H1 (cell line): ENCODE data around the gene CLTCL1. TPM values are rescaled to one million over a fixed set of nuclear protein-coding genes. Genes with fewer than 3 reads are reported as not detected.

Experiments
- CHD2 ChIP-seq: IDR thresholded peaks from 2 replicates; pipeline ENCODE4 v1.6.1; 2012; ENCODE audit warnings: low read length, improper control_type of control experiment
- EZH2 ChIP-seq: fragments of 200-600 bp; sonication (generic); IDR thresholded peaks from 2 replicates; pipeline ENCODE4 v1.7.1; 2012; ENCODE audit warnings: low read depth, mild to moderate bottlenecking, moderate library complexity, low read length, inconsistent platforms; ENCODE audit not compliant: severe bottlenecking
- JUND ChIP-seq: IDR thresholded peaks from 2 replicates; pipeline ENCODE4 v1.6.1; 2011; ENCODE audit warnings: mild to moderate bottlenecking, improper control_type of control experiment, low read length
- KDM5A ChIP-seq: fragments of 200-600 bp; IDR thresholded peaks from 2 replicates; pipeline ENCODE4 v1.7.1; 2012; ENCODE audit warnings: mild to moderate bottlenecking, low read length, inconsistent platforms, mixed read lengths
- NRF1 ChIP-seq: IDR thresholded peaks from 2 replicates; pipeline ENCODE4 v1.6.1; 2011; ENCODE audit warnings: mild to moderate bottlenecking, low read depth, low read length, improper control_type of control experiment
- RBBP5 ChIP-seq: IDR thresholded peaks from 2 replicates; pipeline ENCODE4 v1.7.1; 2012; ENCODE audit warnings: low read depth, mild to moderate bottlenecking, inconsistent platforms, low read length, moderate library complexity, borderline replicate concordance
- RNF2 ChIP-seq: fragments of 200-900, 300-1000 bp; sonication (generic); IDR thresholded peaks from 2 replicates; pipeline ENCODE4 v1.7.1; 2016; ENCODE audit warnings: borderline replicate concordance, low read depth, mild to moderate bottlenecking, antibody characterized with exemption, low read length; ENCODE audit not compliant: poor library complexity, severe bottlenecking; ENCODE audit errors: missing control alignments
- TBP ChIP-seq: IDR thresholded peaks from 2 replicates; pipeline ENCODE4 v1.6.1; 2011; ENCODE audit warnings: low read depth, low read length, improper control_type of control experiment
- polyA plus RNA-seq, 7 experiments: library from polyadenylated mRNA; depleted of rRNA in 3 of 7; stranded (reverse) in 5 of 7; unstranded in 2 of 7; fragments of >200 nt in 5 of 7; fragments of 200-250 nt in 2 of 7; gene quantifications; 1 replicate in 5 of 7; 2 replicates in 1 of 7; 4 replicates in 1 of 7; pipeline versions ENCODE4 v1.2.1 to v1.2.3, GENCODE V29; 2011 to 2013; ENCODE audit warnings: missing spikeins in 2 of 7, mixed read lengths in 2 of 7
- total RNA-seq: library from RNA; stranded (reverse); fragmentation: NEBNext Ultra II Directional; extraction: Animal tissue kit (Norgen Biotek cat#: 25700); gene quantifications from 2 replicates; pipeline ENCODE4 v1.2.1, GENCODE V29; 2021
- TF ChIP-seq, protein P1 (sequence below): IDR thresholded peaks from 2 replicates; pipeline ENCODE4 v1.6.1; 2011; ENCODE audit warnings: low read depth, mild to moderate bottlenecking, low read length; ENCODE audit not compliant: insufficient read depth
- TF ChIP-seq, protein P2 (sequence below): IDR thresholded peaks from 2 replicates; pipeline ENCODE4 v1.6.1; 2012; ENCODE audit warnings: inconsistent platforms

The CLTCL1 gene
- total and polyA plus RNA-seq, 2 of the 8 experiments (the other 6 are each of a cell fraction or from before 2014, with no cell fraction given), result 12.4 to 17.0 TPM

DNA sequence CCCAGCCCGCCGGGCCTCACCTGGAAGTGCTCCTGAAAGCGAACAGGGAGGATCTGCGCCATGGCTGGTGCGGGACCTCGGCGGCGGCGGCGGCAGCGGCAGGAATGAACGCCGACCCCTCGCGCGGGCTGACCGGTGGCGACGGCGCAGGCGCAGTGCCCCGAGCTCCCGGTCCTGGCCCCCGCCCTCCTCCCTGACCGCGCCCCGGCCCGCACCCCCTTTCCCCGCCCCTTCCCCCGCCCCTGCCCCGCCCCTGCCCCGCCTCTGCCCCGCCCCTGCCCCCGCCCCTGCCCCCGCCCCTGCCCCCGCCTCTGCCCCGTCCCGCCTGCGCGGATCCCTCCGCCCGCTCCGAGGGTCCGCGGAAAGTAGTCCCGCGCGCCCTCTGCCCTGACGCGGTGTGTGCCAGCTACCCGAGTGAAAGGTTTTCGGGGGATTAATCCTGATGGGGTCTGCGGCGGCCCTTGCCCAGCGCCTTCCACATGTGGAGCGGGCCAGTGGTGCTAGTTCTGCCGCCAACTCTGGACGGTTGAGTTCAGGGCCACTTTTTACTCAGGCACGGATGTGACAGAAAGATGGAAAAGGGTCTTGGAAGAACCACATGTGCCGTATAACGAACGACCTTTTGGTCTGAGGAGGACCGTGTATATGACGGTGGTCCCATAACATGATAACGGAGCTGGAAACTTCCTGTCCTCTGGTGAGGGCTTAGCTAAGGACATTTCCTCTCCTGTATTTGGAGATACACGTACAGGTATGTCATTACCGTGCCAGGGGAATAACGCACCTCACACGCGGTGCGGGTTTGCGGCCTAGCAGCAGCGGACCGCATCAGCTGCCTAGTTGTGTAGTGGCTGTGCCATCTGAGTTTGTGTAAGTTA lies at the start of gene CLTCL1 (continued):
- TF ChIP-seq CHD2 (peak; percentile 87), JUND (no peak), KDM5A (no peak), NRF1 (peak; percentile 36; the same call in 1 of the 2 replicates), RNF2 (no peak), EZH2 (no peak), RBBP5 (peak; percentile 78; the same call in 1 of the 2 replicates), TBP (peak; percentile 23; the same call in 1 of the 2 replicates)
- TF ChIP-seq, protein P1, sequence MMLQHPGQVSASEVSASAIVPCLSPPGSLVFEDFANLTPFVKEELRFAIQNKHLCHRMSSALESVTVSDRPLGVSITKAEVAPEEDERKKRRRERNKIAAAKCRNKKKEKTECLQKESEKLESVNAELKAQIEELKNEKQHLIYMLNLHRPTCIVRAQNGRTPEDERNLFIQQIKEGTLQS, result no peak
- TF ChIP-seq, protein P2, sequence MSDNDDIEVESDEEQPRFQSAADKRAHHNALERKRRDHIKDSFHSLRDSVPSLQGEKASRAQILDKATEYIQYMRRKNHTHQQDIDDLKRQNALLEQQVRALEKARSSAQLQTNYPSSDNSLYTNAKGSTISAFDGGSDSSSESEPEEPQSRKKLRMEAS, result peak; percentile 43; the same call in 1 of the 2 replicates
- TF ChIP-seq, all 59 proteins: peak for 15
